Thoracic aorta (tissue), 2 donors: ENCODE data around the gene LRIG3. TPM values are rescaled to one million over a fixed set of nuclear protein-coding genes. Genes with fewer than 3 reads are reported as not detected.

Source experiments
- ATAC-seq: fragments of 150-250 bp; one replicate; pipeline ENCODE4 v1.8.0; 2017; ENCODE audit warnings: low read depth; ENCODE audit not compliant: insufficient number of reproducible peaks, low FRiP score
- DNase-seq: peaks from one replicate; pipeline ENCODE4 v3.0.0-alpha.2; 2020; ENCODE audit warnings: low spot score
- H3K27ac ChIP-seq, 2 donors: fragments of 200-600 bp; sonication (generic); 1 replicate in 1 of 2; 2 replicates in 1 of 2; pipeline ENCODE4 v1.5.1; 2016; ENCODE audit warnings: mild to moderate bottlenecking in 2 of 2, moderate library complexity in 2 of 2
- H3K27me3 ChIP-seq: fragments of 200-600 bp; sonication (generic); replicated peaks from 2 replicates; pipeline ENCODE4 v1.6.0; 2016; ENCODE audit warnings: mild to moderate bottlenecking; ENCODE audit not compliant: insufficient read depth
- H3K36me3 ChIP-seq: fragments of 200-600 bp; sonication (generic); one replicate; pipeline ENCODE4 v1.5.1; 2016
- H3K4me1 ChIP-seq, 2 donors: fragments of 200-600 bp; sonication (generic); 1 replicate in 1 of 2; 2 replicates in 1 of 2; pipeline versions ENCODE4 v1.5.1 to v1.6.0; 2016; ENCODE audit warnings: low read depth in 2 of 2, mild to moderate bottlenecking in 1 of 2; ENCODE audit not compliant: control insufficient read depth in 1 of 2
- H3K4me3 ChIP-seq: fragments of 200-600 bp; sonication (generic); 2 replicates; pipeline ENCODE4 v1.5.1; 2016; ENCODE audit warnings: mild to moderate bottlenecking
- H3K9me3 ChIP-seq: fragments of 200-600 bp; sonication (generic); 2 replicates; pipeline ENCODE4 v1.5.1; 2016
- total RNA-seq, 2 donors: library from RNA; depleted of rRNA; stranded (reverse); fragments of >200 nt; gene quantifications; one replicate each; pipeline versions ENCODE4 v1.1.0 to v1.2.3, GENCODE V29; 2016
- TF ChIP-seq, protein P1 (sequence below): fragments of 200-600 bp; sonication (generic); IDR thresholded peaks from one replicate; pipeline ENCODE4 v1.5.1; 2019; ENCODE audit warnings: antibody characterized with exemption

The LRIG3 gene
- total RNA-seq, 2 donors from 2014 or later = 34.4 to 70.0 TPM

DNA sequence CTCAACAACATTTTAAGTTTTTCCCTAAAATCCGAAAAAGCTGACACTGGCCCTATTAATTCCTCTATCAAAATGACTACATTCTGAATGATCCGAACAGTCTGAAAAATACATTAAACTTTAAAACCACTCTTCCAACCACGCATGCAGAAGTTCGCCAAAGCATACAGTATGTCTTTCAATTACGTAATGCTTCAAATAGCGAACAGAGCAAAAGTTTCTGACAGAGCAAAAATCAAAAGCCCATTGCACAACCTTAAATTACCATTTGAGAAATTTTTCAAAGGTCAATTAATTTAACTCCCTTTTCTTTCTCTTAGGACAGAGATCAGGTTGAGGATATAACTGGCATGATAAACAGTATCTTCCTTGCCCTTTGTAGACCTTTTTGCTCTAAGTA, 33.2 kb downstream of the LRIG3 start:
- H3K4me1 ChIP-seq = peaks cover 16 to 51% of the 10 kb centered on the region in 2 donors
- no peak overlapping the region for H3K27ac ChIP-seq
- H3K36me3 ChIP-seq = peaks cover 14% of the 10 kb centered on the region
- no peak for ATAC-seq
- H3K27me3 ChIP-seq = no peaks in the 10 kb centered on the region
- no peak for DNase-seq
- TF ChIP-seq, protein P1, sequence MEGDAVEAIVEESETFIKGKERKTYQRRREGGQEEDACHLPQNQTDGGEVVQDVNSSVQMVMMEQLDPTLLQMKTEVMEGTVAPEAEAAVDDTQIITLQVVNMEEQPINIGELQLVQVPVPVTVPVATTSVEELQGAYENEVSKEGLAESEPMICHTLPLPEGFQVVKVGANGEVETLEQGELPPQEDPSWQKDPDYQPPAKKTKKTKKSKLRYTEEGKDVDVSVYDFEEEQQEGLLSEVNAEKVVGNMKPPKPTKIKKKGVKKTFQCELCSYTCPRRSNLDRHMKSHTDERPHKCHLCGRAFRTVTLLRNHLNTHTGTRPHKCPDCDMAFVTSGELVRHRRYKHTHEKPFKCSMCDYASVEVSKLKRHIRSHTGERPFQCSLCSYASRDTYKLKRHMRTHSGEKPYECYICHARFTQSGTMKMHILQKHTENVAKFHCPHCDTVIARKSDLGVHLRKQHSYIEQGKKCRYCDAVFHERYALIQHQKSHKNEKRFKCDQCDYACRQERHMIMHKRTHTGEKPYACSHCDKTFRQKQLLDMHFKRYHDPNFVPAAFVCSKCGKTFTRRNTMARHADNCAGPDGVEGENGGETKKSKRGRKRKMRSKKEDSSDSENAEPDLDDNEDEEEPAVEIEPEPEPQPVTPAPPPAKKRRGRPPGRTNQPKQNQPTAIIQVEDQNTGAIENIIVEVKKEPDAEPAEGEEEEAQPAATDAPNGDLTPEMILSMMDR = no peak
- no peak overlapping the region for H3K4me3 ChIP-seq
- no peaks in the 10 kb centered on the region for H3K9me3 ChIP-seq

DNA sequence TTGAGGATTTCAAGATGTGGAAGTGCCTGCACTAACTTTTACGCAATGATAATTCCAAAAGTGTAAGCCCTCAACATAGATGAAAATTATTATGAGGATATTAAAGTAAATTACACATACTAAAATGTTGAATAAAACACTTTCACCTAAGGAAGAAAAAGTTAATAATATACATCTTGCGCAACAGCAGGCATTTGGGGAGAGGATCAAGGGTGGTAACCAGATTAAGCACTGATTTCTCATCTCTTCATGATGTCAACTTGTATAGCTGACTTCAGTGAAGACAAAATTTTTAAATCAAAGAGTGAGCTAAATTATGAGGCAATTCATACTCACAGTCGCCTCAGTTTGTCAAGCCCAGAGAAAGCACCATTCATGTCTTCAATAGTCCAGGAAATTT, 33.8 kb downstream of the LRIG3 start:
- Histone ChIP-seq H3K4me1 (peaks cover 17 to 57% of the 10 kb centered on the region in 2 donors), H3K27me3 (no peaks in the 10 kb centered on the region), H3K9me3 (no peaks in the 10 kb centered on the region), H3K4me3 (no peak overlapping the region), H3K36me3 (peaks cover 14% of the 10 kb centered on the region), H3K27ac (no peak overlapping the region)
- TF ChIP-seq, protein P1 = no peak
- DNase-seq = no peak
- no peak for ATAC-seq

DNA sequence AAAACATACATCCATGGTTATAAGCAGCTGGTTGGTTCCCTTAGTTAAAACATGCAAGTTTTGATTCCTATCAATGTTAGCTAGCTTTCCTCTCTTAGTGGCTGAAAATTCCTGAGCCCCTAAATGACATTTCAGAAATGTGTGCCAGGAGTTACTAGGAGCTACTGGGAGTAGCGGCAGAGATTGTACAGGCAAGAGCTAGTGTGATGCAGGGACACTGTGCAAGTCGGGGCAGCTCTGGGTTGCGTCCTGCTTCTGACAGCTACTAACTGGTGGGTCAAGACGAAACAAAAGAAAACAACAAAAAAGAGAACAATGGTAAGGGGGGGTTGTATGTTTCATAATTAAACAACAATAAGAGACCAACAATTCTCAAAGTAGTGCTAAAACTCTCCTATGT, 35.4 kb downstream of the LRIG3 start:
- TF ChIP-seq, protein P1 = no peak
- Histone ChIP-seq H3K36me3 (peaks cover 18% of the 10 kb centered on the region), H3K4me3 (no peak overlapping the region), H3K27me3 (no peaks in the 10 kb centered on the region), H3K4me1 (peaks cover 17 to 68% of the 10 kb centered on the region in 2 donors), H3K27ac (peak overlapping the region; percentile 24 to 33), H3K9me3 (no peaks in the 10 kb centered on the region)
- DNase-seq (no peak), ATAC-seq (no peak)

DNA sequence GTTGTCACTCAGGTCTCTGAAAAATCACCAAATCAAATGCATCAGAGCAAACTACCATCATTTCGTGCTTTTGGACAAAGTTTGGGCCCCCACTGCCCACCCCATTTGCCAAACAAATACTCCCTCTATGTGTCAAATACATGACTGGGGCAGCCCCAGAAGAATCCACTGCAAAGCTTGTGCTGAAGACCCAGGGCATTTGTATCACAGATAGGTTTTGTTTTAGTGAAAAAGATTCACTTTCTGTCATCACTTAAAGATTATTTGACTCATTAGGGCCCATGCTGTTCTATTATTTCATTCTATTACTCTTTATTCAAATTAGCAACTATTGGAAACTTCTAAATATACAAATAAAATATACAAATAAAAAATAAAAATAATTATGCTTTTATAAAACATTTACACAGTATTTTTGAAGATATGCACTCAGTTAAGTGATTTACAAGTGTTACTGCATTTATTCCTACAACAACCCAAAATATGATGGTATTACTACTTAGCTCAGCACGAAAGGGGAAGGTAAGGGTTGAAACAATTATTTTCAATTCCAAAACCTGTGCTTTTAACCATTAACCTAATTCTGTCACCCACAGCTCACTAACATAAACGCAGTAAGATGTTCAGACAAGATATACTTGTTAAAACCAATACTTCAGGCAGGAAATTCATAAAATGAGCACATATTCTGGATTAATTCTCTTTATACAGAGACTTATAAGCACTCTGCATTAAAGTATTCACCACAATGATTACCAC, 36.5 kb downstream of the LRIG3 start:
- peak overlapping the region in 1 of 2 donors; percentile 46 for H3K27ac ChIP-seq
- no peak overlapping the region for H3K4me3 ChIP-seq
- H3K4me1 ChIP-seq = peaks cover 17 to 66% of the 10 kb centered on the region in 2 donors
- no peaks in the 10 kb centered on the region for H3K27me3 ChIP-seq
- H3K9me3 ChIP-seq = no peaks in the 10 kb centered on the region
- ATAC-seq = no peak
- TF ChIP-seq, protein P1 = no peak
- no peak for DNase-seq
- peaks cover 15% of the 10 kb centered on the region for H3K36me3 ChIP-seq

DNA sequence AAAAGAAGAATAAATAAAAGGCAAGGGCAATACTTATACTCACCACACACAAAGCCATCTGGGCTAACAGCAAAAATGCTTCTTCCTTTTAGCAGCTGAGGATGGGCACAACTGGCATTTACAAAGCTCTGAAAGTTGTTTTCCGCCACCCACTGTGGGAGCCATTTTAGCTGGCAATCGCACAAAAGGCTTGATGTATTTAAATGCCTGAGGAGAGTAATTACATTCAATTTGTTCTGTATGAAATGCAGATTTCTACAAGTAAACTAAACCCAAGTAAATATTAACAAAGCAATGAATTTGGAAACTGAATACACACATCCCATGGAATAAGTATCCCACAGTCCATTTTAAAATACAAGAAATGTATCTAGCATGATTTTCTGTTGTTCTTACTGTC, 37.5 kb downstream of the LRIG3 start:
- DNase-seq (no peak), ATAC-seq (no peak)
- TF ChIP-seq, protein P1 = no peak
- H3K9me3 ChIP-seq = no peaks in the 10 kb centered on the region
- peak overlapping the region in 1 of 2 donors; percentile 46 for H3K27ac ChIP-seq
- H3K4me3 ChIP-seq = no peak overlapping the region
- H3K27me3 ChIP-seq = no peaks in the 10 kb centered on the region
- peaks cover 17 to 56% of the 10 kb centered on the region in 2 donors for H3K4me1 ChIP-seq
- peaks cover 22% of the 10 kb centered on the region for H3K36me3 ChIP-seq
